Colonic mucosa (tissue), 4 donors: ENCODE measurements around the gene MYO7A. TPM values are rescaled to one million over a fixed set of nuclear protein-coding genes. Genes with fewer than 3 reads are reported as not detected.

Source experiments
- DNase-seq: peaks from one replicate; pipeline ENCODE4 v3.0.0-alpha.2; 2020
- H3K27ac ChIP-seq: fragments of 200-600 bp; one replicate; pipeline ENCODE4 v1.8.0; 2021
- H3K27me3 ChIP-seq: fragments of 200-600 bp; one replicate; pipeline ENCODE4 v1.8.0; 2021
- H3K36me3 ChIP-seq: fragments of 200-600 bp; one replicate; pipeline ENCODE4 v1.8.0; 2021
- H3K4me1 ChIP-seq: fragments of 200-600 bp; one replicate; pipeline ENCODE4 v1.8.0; 2021; ENCODE audit warnings: mild to moderate bottlenecking
- H3K4me3 ChIP-seq: fragments of 200-600 bp; one replicate; pipeline ENCODE4 v1.8.0; 2021
- H3K9ac ChIP-seq, 2 donors: one replicate each; pipeline ENCODE4 v1.7.0; 2013; ENCODE audit warnings: control low read depth in 2 of 2, low read depth in 2 of 2, low read length in 2 of 2
- H3K9me3 ChIP-seq: fragments of 200-600 bp; one replicate; pipeline ENCODE4 v1.8.0; 2021
- intact Hi-C: fragments of 100-400 bp; cut with DNase I; formaldehyde crosslinking; loops from one replicate; pipeline ENCODE4 v1.14.1; 2022
- total RNA-seq, 2 donors: library from RNA; stranded (reverse); fragmentation: NEBNext Ultra II Directional in 1 of 2; extraction: Animal tissue kit (Norgen Biotek cat#: 25700) in 1 of 2; gene quantifications; one replicate each; pipeline ENCODE4 v1.2.1, GENCODE V29; 2021
- TF ChIP-seq, protein P1 (sequence below): fragments of 200-600 bp; IDR thresholded peaks from one replicate; pipeline ENCODE4 v1.8.0; 2022; ENCODE audit warnings: antibody characterized with exemption, mild to moderate bottlenecking
- donor health status: healthy.
- donor health status: DM: no; HTN: no; CAD: no.
- donor health status: DM: no; HTN: no; CAD: no.

Gene MYO7A
- total RNA-seq, 2 donors from 2014 or later, result 3.8 to 4.1 TPM

DNA sequence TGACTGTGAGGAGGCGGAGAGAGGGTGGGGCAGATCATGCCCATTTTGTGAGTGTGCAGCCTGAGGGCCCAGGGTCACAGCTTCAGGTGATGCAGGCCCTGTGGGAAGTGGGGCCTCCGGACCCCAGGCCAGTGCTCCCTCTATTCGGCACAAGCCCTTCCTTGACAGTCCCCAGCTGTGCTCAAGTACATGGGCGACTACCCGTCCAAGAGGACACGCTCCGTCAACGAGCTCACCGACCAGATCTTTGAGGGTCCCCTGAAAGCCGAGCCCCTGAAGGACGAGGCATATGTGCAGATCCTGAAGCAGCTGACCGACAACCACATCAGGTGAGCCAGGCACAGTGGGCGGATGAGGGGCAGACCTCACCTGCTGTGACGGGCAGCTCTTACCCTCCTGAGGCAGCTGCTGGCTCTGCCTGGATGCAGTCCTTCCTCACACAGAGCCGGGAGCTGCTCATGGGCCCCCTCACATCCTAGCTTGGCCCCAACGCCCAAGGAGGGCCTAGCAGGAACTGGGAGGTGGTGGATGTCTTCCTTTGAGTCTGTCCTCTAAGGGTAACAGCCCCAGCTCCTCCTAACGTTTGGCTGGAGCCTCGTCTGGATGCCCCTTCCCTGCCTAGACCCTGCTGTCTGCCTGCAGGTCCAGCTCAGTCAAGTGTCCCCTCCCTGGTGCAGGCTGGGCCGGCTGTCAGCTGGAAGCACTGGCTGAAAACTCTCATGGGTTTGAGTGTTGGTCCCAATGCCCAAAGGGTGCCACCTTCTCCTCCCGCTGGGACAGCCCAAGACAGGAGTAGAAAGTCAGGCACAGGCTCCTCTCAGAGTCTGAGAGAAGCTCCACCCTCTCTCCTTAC is 76.1 kb downstream of the MYO7A start:
- no peaks in the 10 kb centered on the region for H3K4me1 ChIP-seq
- H3K9ac ChIP-seq, result no peak overlapping the region
- H3K27ac ChIP-seq, result no peak overlapping the region
- DNase-seq, result no peak
- TF ChIP-seq, protein P1, sequence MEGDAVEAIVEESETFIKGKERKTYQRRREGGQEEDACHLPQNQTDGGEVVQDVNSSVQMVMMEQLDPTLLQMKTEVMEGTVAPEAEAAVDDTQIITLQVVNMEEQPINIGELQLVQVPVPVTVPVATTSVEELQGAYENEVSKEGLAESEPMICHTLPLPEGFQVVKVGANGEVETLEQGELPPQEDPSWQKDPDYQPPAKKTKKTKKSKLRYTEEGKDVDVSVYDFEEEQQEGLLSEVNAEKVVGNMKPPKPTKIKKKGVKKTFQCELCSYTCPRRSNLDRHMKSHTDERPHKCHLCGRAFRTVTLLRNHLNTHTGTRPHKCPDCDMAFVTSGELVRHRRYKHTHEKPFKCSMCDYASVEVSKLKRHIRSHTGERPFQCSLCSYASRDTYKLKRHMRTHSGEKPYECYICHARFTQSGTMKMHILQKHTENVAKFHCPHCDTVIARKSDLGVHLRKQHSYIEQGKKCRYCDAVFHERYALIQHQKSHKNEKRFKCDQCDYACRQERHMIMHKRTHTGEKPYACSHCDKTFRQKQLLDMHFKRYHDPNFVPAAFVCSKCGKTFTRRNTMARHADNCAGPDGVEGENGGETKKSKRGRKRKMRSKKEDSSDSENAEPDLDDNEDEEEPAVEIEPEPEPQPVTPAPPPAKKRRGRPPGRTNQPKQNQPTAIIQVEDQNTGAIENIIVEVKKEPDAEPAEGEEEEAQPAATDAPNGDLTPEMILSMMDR, result no peak
- no peaks in the 10 kb centered on the region for H3K9me3 ChIP-seq
- no peaks in the 10 kb centered on the region for H3K36me3 ChIP-seq
- H3K4me3 ChIP-seq, result no peak overlapping the region
- intact Hi-C loops, result no loop called here
- no peaks in the 10 kb centered on the region for H3K27me3 ChIP-seq

DNA sequence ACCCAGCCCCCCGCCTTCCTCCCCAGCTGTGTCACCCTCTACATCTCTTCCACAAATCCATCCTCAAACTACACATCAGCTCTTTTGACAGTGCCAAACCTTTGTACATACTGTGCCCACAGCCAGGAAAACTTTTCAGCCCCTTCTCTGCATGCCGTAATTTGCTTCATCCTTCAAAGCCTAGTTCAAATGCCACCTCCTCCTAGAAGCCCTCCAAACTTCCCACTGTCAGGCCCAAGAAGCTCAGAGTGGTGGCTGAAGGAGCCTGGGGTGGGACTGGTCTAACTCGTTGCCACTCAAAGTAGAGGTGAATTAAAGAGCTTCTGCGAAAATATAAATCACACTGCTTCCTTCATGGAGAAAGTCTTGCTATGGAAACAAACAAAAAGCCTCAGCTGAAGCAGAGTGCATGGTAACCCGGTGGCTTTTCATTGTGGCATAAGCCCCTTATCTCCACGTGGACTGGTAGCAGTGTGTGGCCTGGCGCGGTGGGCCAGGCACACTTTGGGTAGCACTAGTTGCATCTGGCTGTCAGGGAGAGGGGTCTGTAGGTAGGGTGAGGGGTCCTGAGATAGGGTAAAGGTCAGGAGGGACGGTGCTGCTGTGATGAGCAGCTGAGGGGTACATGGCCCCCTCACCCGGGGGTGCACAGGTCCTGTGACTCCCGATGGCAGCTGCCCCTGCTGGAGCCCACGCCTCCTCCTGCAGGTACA is 76.9 kb downstream of the MYO7A start:
- H3K36me3 ChIP-seq, result no peaks in the 10 kb centered on the region
- H3K4me1 ChIP-seq, result no peaks in the 10 kb centered on the region
- intact Hi-C loops, result no loop called here
- H3K9ac ChIP-seq, result no peak overlapping the region
- H3K4me3 ChIP-seq, result no peak overlapping the region
- no peak overlapping the region for H3K27ac ChIP-seq
- no peaks in the 10 kb centered on the region for H3K9me3 ChIP-seq
- no peak for DNase-seq
- TF ChIP-seq, protein P1, result no peak
- no peaks in the 10 kb centered on the region for H3K27me3 ChIP-seq

DNA sequence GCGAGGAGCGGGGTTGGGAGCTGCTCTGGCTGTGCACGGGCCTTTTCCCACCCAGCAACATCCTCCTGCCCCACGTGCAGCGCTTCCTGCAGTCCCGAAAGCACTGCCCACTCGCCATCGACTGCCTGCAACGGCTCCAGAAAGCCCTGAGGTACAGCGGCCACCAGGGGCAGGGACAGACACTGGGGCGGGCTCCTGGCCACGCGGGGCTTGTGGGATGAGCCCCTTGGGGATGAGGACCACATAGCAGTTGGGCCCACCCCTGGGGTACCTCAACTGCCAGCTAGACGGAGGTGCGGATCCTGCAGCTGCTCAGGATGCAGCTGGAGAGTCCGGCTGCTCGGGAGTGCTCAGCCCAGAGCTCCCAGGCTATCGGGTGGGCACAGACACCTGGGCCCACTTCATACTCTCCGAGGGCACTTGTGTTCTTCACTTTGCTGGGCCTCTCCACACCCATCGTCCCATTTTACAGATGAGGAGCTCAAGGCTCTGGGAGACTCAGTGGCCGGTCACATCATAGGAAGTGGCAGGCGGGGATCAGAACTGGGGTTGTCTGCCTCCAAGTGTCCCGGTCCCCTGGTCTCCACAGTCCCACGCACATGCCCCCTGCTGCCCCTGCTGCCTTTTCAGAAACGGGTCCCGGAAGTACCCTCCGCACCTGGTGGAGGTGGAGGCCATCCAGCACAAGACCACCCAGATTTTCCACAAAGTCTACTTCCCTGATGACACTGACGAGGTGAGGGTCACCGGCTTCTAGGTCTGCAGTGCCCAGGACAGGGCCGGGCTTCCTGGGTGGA is 77.6 kb downstream of the MYO7A start:
- no peaks in the 10 kb centered on the region for H3K36me3 ChIP-seq
- no peak overlapping the region for H3K4me3 ChIP-seq
- no peaks in the 10 kb centered on the region for H3K4me1 ChIP-seq
- H3K27ac ChIP-seq, result no peak overlapping the region
- H3K9ac ChIP-seq, result no peak overlapping the region
- no peaks in the 10 kb centered on the region for H3K9me3 ChIP-seq
- TF ChIP-seq, protein P1, result no peak
- intact Hi-C loops, result no loop called here
- no peaks in the 10 kb centered on the region for H3K27me3 ChIP-seq
- DNase-seq, result no peak

DNA sequence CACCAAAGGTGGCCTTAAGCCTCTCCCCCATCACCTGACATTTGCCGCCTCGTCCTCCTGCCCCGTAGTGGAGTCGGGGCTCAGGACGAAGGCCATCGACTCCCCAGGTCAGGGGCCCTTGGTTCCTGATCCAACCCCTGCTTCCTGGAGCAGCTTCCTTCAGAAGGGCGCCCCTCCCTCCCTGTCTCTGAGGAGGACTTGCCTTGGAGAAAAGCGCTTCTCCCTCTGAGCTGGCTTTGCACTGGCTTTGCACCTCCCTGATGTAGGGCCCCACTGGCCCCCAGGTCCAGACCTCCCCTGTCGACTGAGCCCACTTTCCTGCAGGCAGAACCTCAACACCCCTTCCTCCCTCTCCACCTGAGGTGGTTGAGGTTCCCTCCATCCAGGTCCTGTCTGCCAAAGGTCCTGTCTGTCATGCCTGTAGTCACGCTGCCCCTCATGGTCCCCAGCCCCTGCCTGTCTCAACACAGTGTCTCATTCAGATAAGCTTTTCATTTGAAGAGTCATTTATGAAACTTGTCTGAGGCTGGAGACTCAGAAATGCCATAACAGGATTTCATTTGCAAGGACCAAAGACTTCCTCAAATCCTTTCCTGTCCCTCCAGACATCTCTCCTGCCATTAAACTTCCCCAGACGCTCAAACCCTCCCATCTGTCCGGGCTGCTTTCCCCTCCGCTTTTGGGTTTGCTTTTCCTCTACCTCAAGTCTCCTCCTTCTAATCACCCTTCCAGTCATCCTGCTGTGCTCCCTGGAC is 78.4 kb downstream of the MYO7A start:
- no peaks in the 10 kb centered on the region for H3K36me3 ChIP-seq

More for the DNA sequence above, 78.4 kb downstream of the MYO7A start:
- H3K27me3 ChIP-seq, result no peaks in the 10 kb centered on the region
- intact Hi-C loops, result no loop called here
- no peak overlapping the region for H3K4me3 ChIP-seq
- no peak for DNase-seq
- TF ChIP-seq, protein P1, result no peak
- no peak overlapping the region for H3K27ac ChIP-seq
- H3K9ac ChIP-seq, result no peak overlapping the region
- no peaks in the 10 kb centered on the region for H3K9me3 ChIP-seq
- H3K4me1 ChIP-seq, result no peaks in the 10 kb centered on the region
